Natural killer cell (primary cell): ENCODE data around the gene CPZ. TPM values are rescaled to one million over a fixed set of nuclear protein-coding genes. Genes with fewer than 3 reads are reported as not detected.

Source experiments
- ATAC-seq, 3 donors: fragments of 150-1000 bp in 2 of 3; fragments of 200-7000 bp in 1 of 3; cut with Tn5 transposase; 1 replicate in 1 of 3; 2 replicates in 2 of 3; pipeline ENCODE4 v1.10.0; 2021; ENCODE audit warnings: mild to moderate bottlenecking in 2 of 3, moderate library complexity in 2 of 3
- DNase-seq, 2 donors: peaks; one replicate each; pipeline versions ENCODE4 v3.0.0 to v3.0.0-alpha.2; 2013 to 2021; ENCODE audit warnings: mixed read lengths in 1 of 2
- H3K27ac ChIP-seq: one replicate; pipeline ENCODE4 v1.5.1; 2013; ENCODE audit warnings: mild to moderate bottlenecking, low read length
- H3K27me3 ChIP-seq: one replicate; pipeline ENCODE4 v1.6.1; 2013; ENCODE audit warnings: low read length; ENCODE audit not compliant: control insufficient read depth, insufficient read depth
- H3K36me3 ChIP-seq: one replicate; pipeline ENCODE4 v1.6.1; 2013; ENCODE audit warnings: low read length; ENCODE audit not compliant: control insufficient read depth, insufficient read depth
- H3K4me1 ChIP-seq: one replicate; pipeline ENCODE4 v1.6.1; 2013; ENCODE audit warnings: low read length; ENCODE audit not compliant: control insufficient read depth, insufficient read depth
- H3K4me3 ChIP-seq: one replicate; pipeline ENCODE4 v1.5.1; 2013; ENCODE audit warnings: low read length
- H3K9me3 ChIP-seq: one replicate; pipeline ENCODE4 v1.6.1; 2013; ENCODE audit warnings: low read length; ENCODE audit not compliant: control insufficient read depth, insufficient read depth
- H3K27ac Mint-ChIP-seq, 2 donors: one replicate each; pipeline ENCODE4 v1.8.0; 2022; ENCODE audit warnings: mild to moderate bottlenecking in 2 of 2, mixed read lengths in 2 of 2, moderate library complexity in 1 of 2
- H3K27me3 Mint-ChIP-seq, 2 donors: one replicate each; pipeline ENCODE4 v1.8.0; 2022; ENCODE audit warnings: low read depth in 2 of 2, mixed read lengths in 2 of 2
- H3K36me3 Mint-ChIP-seq: one replicate; pipeline ENCODE4 v1.8.0; 2022; ENCODE audit warnings: mixed read lengths
- H3K4me1 Mint-ChIP-seq, 2 donors: one replicate each; pipeline ENCODE4 v1.8.0; 2022; ENCODE audit warnings: mixed read lengths in 2 of 2
- H3K4me3 Mint-ChIP-seq: one replicate; pipeline ENCODE4 v1.8.0; 2022; ENCODE audit warnings: mild to moderate bottlenecking, moderate library complexity, mixed read lengths
- H3K9me3 Mint-ChIP-seq, 2 donors: one replicate each; pipeline ENCODE4 v1.8.0; 2022; ENCODE audit warnings: mixed read lengths in 2 of 2
- CTCF ChIP-seq: fragments of 200-600 bp; IDR thresholded peaks from one replicate; pipeline ENCODE4 v1.8.0; 2022; ENCODE audit warnings: antibody characterized with exemption
- WGBS: methylation state at CpG from one replicate; pipeline ENCODE4 v1.1.7; 2013; ENCODE audit warnings: missing lambda C conversion rate; ENCODE audit not compliant: insufficient coverage; 5-methylcytosine and 5-hydroxymethylcytosine counted together
- intact Hi-C: fragments of 100-400 bp; cut with micrococcal nuclease; formaldehyde crosslinking; loops from one replicate; pipeline ENCODE4 v1.14.2; 2022
- total RNA-seq, 4 donors: library from RNA; stranded (reverse); fragments of 120-200 nt in 1 of 4; gene quantifications; one replicate each; pipeline versions ENCODE4 v1.2.3 to v1.2.4, GENCODE V29; 2013 to 2022

The CPZ gene
- total RNA-seq, 3 donors from 2014 or later (not counting 1 experiment from before 2014, with no cell fraction given): not detected

- Mint-ChIP-seq H3K9me3 (no peaks in the 10 kb centered on the region), H3K4me3 (no peak overlapping the region), H3K27ac (no peak overlapping the region), H3K4me1 (no peaks in the 10 kb centered on the region), H3K27me3 (peaks cover 0 to 3% of the 10 kb centered on the region in 2 donors), H3K36me3 (no peaks in the 10 kb centered on the region)
- Histone ChIP-seq H3K27me3 (no peaks in the 10 kb centered on the region), H3K27ac (no peak overlapping the region), H3K9me3 (no peaks in the 10 kb centered on the region), H3K36me3 (no peaks in the 10 kb centered on the region), H3K4me1 (no peaks in the 10 kb centered on the region), H3K4me3 (no peak overlapping the region)
- 88% methylated on average over 6 of the region's 6 CpGs for WGBS
- intact Hi-C loops: no loop called here
- TF ChIP-seq CTCF: no peak
- ATAC-seq (no peak), DNase-seq (no peak)
These were observed 55.7 kb downstream of the CPZ start for GRCh38 chr4:8648296-8648695.

- 79% methylated on average over 23 of the region's 23 CpGs for WGBS
- H3K4me3 Mint-ChIP-seq: no peak overlapping the region
- H3K36me3 ChIP-seq: no peaks in the 10 kb centered on the region
- DNase-seq (no peak), ATAC-seq (no peak)
- H3K4me3 ChIP-seq: no peak overlapping the region
- no peak overlapping the region for H3K27ac ChIP-seq
- no peaks in the 10 kb centered on the region for H3K4me1 ChIP-seq
- no peaks in the 10 kb centered on the region for H3K9me3 ChIP-seq
- no peaks in the 10 kb centered on the region for H3K4me1 Mint-ChIP-seq
- no peak overlapping the region for H3K27ac Mint-ChIP-seq
- intact Hi-C loops: no loop called here
- H3K27me3 ChIP-seq: no peaks in the 10 kb centered on the region
- no peak for TF ChIP-seq CTCF
- H3K36me3 Mint-ChIP-seq: no peaks in the 10 kb centered on the region
- H3K9me3 Mint-ChIP-seq: no peaks in the 10 kb centered on the region
- H3K27me3 Mint-ChIP-seq: peaks cover 0 to 3% of the 10 kb centered on the region in 2 donors
These were observed 56.5 kb downstream of the CPZ start for GRCh38 chr4:8648816-8649630.

GRCh38 chr4:8649631-8650361 lies 57.2 kb downstream of the CPZ start:
- Histone ChIP-seq H3K36me3 (no peaks in the 10 kb centered on the region), H3K4me3 (no peak overlapping the region), H3K27ac (no peak overlapping the region), H3K9me3 (no peaks in the 10 kb centered on the region), H3K27me3 (no peaks in the 10 kb centered on the region), H3K4me1 (no peaks in the 10 kb centered on the region)
- DNase-seq (no peak), ATAC-seq (no peak)
- WGBS: 67% methylated on average over 32 of the region's 33 CpGs
- no peaks in the 10 kb centered on the region for H3K36me3 Mint-ChIP-seq
- no peaks in the 10 kb centered on the region for H3K9me3 Mint-ChIP-seq
- no peaks in the 10 kb centered on the region for H3K4me1 Mint-ChIP-seq
- H3K27ac Mint-ChIP-seq: no peak overlapping the region
- no peak overlapping the region for H3K4me3 Mint-ChIP-seq
- intact Hi-C loops: no loop called here
- H3K27me3 Mint-ChIP-seq: peaks cover 0 to 3% of the 10 kb centered on the region in 2 donors
- no peak for TF ChIP-seq CTCF
